Muscle layer of colon (tissue), 2 donors: Measurements from ENCODE around the gene UNC5C.
"Not testable (repeated sequence)": the region's sequence is repeated elsewhere in the genome, so short reads cannot be mapped to it uniquely, and the experiment has no call there.

ENCODE experiments used
- H3K27ac ChIP-seq: one replicate; pipeline ENCODE4 v1.7.0; 2013; ENCODE audit warnings: low read depth, mild to moderate bottlenecking, low read length, moderate library complexity
- H3K27me3 ChIP-seq, 2 donors: one replicate each; pipeline ENCODE4 v1.7.0; 2013; ENCODE audit warnings: low read length in 2 of 2, mild to moderate bottlenecking in 2 of 2; ENCODE audit not compliant: insufficient read depth in 2 of 2, control insufficient read depth in 1 of 2
- H3K36me3 ChIP-seq: one replicate; pipeline ENCODE4 v1.7.0; 2013; ENCODE audit warnings: mild to moderate bottlenecking, low read length; ENCODE audit not compliant: insufficient read depth
- H3K4me1 ChIP-seq: one replicate; pipeline ENCODE4 v1.7.0; 2013; ENCODE audit warnings: mild to moderate bottlenecking, low read length; ENCODE audit not compliant: insufficient read depth
- H3K4me3 ChIP-seq, 2 donors: one replicate each; pipeline ENCODE4 v1.7.0; 2013; ENCODE audit warnings: low read length in 2 of 2, low read depth in 1 of 2, mild to moderate bottlenecking in 1 of 2, moderate library complexity in 1 of 2
- H3K9ac ChIP-seq: one replicate; pipeline ENCODE4 v1.7.0; 2013; ENCODE audit warnings: low read length
- H3K9me3 ChIP-seq: one replicate; pipeline ENCODE4 v1.7.0; 2013; ENCODE audit warnings: mild to moderate bottlenecking, low read length
- donor health status: abdominal sarcoma.
- donor health status: Adenocarcinoma of cecum.

The UNC5C gene

GRCh38 chr4:95181243-95181995 is 367.4 kb downstream of the UNC5C start:
- no peaks in the 10 kb centered on the region for H3K9me3 ChIP-seq
- no peak overlapping the region for H3K4me3 ChIP-seq
- no peak overlapping the region for H3K27ac ChIP-seq
- H3K9ac ChIP-seq, result no peak overlapping the region
- no peaks in the 10 kb centered on the region for H3K36me3 ChIP-seq
- H3K27me3 ChIP-seq, result no peaks in the 10 kb centered on the region
- H3K4me1 ChIP-seq, result no peaks in the 10 kb centered on the region

- Histone ChIP-seq H3K36me3 (no peaks in the 10 kb centered on the region), H3K4me1 (no peaks in the 10 kb centered on the region), H3K9me3 (no peaks in the 10 kb centered on the region), H3K4me3 (no peak overlapping the region), H3K9ac (no peak overlapping the region), H3K27me3 (no peaks in the 10 kb centered on the region), H3K27ac (no peak overlapping the region)
Observed at GRCh38 chr4:95180531-95181242, 368.1 kb downstream of the UNC5C start.

- Histone ChIP-seq H3K9me3 (no peaks in the 10 kb centered on the region), H3K36me3 (no peaks in the 10 kb centered on the region), H3K27ac (no peak overlapping the region), H3K27me3 (no peaks in the 10 kb centered on the region), H3K9ac (no peak overlapping the region), H3K4me1 (no peaks in the 10 kb centered on the region), H3K4me3 (no peak overlapping the region)
Observed at GRCh38 chr4:95178938-95179337, 369.8 kb downstream of the UNC5C start.

DNA sequence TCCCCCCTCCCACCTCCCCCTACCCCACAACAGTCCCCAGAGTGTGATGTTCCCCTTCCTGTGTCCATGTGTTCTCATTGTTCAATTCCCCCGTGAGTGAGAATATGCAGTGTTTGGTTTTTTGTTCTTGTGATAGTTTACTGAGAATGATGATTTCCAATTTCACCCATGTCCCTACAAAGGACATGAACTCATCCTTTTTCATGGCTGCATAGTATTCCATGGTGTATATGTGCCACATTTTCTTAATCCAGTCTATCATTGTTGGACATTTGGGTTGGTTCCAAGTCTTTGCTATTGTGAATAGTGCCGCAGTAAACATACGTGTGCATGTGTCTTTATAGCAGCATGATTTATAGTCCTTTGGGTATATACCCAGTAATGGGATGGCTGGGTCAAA is 377.4 kb downstream of the UNC5C start:
- not testable (repeated sequence) for H3K27me3 ChIP-seq, H3K27ac ChIP-seq, H3K36me3 ChIP-seq, H3K9ac ChIP-seq, H3K4me1 ChIP-seq, H3K9me3 ChIP-seq, H3K4me3 ChIP-seq

- H3K9ac ChIP-seq, result no peak overlapping the region
- H3K4me1 ChIP-seq, result no peaks in the 10 kb centered on the region
- no peaks in the 10 kb centered on the region for H3K9me3 ChIP-seq
- no peaks in the 10 kb centered on the region for H3K36me3 ChIP-seq
- H3K27me3 ChIP-seq, result no peaks in the 10 kb centered on the region
- H3K27ac ChIP-seq, result no peak overlapping the region
- H3K4me3 ChIP-seq, result no peak overlapping the region
Observed at GRCh38 chr4:95170176-95170575, 378.6 kb downstream of the UNC5C start.

- no peak overlapping the region for H3K9ac ChIP-seq
- H3K4me3 ChIP-seq, result no peak overlapping the region
- H3K4me1 ChIP-seq, result no peaks in the 10 kb centered on the region
- H3K27ac ChIP-seq, result no peak overlapping the region
- no peaks in the 10 kb centered on the region for H3K27me3 ChIP-seq
- H3K36me3 ChIP-seq, result no peaks in the 10 kb centered on the region
- H3K9me3 ChIP-seq, result no peaks in the 10 kb centered on the region
Observed at GRCh38 chr4:95167805-95168204, 381.0 kb downstream of the UNC5C start.

DNA sequence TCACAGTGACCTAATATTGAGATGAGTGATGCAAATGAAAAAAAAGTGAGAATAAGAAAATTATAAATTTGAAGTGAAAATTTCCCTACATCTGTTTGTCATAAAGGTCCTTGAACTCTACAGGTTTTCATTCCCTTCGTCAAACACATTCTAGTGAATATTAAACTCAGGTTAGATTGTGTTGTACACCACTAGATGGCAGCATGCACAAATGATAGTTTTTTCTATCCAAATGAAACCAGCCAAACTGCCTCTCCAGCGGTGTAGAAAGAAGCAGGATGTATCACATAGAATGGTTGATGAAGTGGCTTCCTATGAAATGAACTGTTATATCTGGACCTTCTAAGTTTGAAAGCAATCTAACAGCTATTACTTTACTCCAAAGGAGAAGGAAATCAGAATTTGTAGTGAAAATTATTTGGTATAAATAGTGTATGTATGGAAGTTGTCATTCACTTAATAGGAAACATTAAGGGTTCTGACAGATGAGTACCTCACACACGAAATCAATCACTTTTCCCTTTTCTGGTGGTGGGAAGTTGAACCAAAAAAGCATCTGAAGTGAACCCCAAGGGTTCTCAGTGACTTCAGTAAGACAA is 382.7 kb downstream of the UNC5C start:
- H3K9ac ChIP-seq, result no peak overlapping the region
- no peak overlapping the region for H3K4me3 ChIP-seq
- H3K27me3 ChIP-seq, result no peaks in the 10 kb centered on the region
- no peaks in the 10 kb centered on the region for H3K36me3 ChIP-seq
- H3K4me1 ChIP-seq, result no peaks in the 10 kb centered on the region
- no peak overlapping the region for H3K27ac ChIP-seq
- no peaks in the 10 kb centered on the region for H3K9me3 ChIP-seq

- H3K4me3 ChIP-seq, result no peak overlapping the region
- no peaks in the 10 kb centered on the region for H3K4me1 ChIP-seq
- H3K9me3 ChIP-seq, result no peaks in the 10 kb centered on the region
- H3K36me3 ChIP-seq, result no peaks in the 10 kb centered on the region
- no peak overlapping the region for H3K27ac ChIP-seq
- H3K9ac ChIP-seq, result no peak overlapping the region
- no peaks in the 10 kb centered on the region for H3K27me3 ChIP-seq
Observed at GRCh38 chr4:95162867-95163266, 385.9 kb downstream of the UNC5C start.

GRCh38 chr4:95161781-95162469 is 386.8 kb downstream of the UNC5C start:
- Histone ChIP-seq H3K27me3 (no peaks in the 10 kb centered on the region), H3K4me1 (no peaks in the 10 kb centered on the region), H3K36me3 (no peaks in the 10 kb centered on the region), H3K27ac (no peak overlapping the region), H3K9me3 (no peaks in the 10 kb centered on the region), H3K4me3 (no peak overlapping the region), H3K9ac (no peak overlapping the region)

DNA sequence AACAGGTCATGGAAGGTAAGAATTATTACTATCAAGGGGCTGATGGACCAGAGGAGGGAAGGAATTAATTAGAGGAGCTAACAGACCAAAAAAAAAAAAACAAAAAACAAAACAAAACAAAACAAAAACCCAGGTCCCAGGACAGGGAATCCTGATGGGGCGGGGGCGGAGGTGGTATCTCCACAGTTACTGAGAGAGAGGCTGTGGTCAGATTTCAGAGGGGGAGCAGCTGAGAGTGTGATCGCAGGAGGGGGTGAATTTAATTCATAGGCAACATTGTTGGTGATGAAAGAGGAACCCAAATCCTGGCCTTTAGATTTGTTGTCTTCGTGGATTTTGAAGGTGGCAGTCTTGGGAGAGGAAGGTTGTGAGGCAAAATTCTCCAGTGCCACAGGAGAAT is 389.4 kb downstream of the UNC5C start:
- no peak overlapping the region for H3K9ac ChIP-seq
- H3K4me3 ChIP-seq, result no peak overlapping the region
- H3K27ac ChIP-seq, result no peak overlapping the region
- H3K4me1 ChIP-seq, result no peaks in the 10 kb centered on the region
- no peaks in the 10 kb centered on the region for H3K36me3 ChIP-seq
- no peaks in the 10 kb centered on the region for H3K9me3 ChIP-seq
- no peaks in the 10 kb centered on the region for H3K27me3 ChIP-seq

DNA sequence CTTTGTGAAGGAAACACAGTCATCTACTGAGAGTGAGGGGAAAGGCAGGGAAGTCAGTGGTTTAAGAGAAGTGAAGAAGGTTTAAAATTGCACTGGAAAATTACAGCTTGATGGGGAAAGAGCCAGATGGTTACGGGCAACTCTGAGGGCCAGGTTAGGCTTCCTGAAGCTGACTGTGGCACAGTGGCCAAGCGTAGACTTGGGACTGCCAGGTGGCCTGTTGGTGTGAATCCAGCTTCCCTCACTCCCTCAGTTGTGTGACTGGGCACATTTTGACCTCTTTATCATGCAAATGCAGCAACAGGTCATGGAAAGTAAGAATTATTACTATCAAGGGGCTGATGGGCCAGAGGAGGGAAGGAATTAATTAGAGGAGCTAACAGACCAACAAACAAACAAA is 390.1 kb downstream of the UNC5C start:
- Histone ChIP-seq H3K9me3 (no peaks in the 10 kb centered on the region), H3K9ac (no peak overlapping the region), H3K4me3 (no peak overlapping the region), H3K27me3 (no peaks in the 10 kb centered on the region), H3K4me1 (no peaks in the 10 kb centered on the region), H3K27ac (no peak overlapping the region), H3K36me3 (no peaks in the 10 kb centered on the region)
